Small intestine (tissue), 4 donors: Measurements from ENCODE around the gene SPOUT1. TPM values are rescaled to one million over a fixed set of nuclear protein-coding genes. Genes with fewer than 3 reads are reported as not detected.

ENCODE experiments used
- polyA plus RNA-seq, 4 donors: library from polyadenylated mRNA; stranded (reverse) in 3 of 4; unstranded in 1 of 4; fragments of 200-250 nt in 3 of 4; fragments of 120-200 nt in 1 of 4; gene quantifications; one replicate each; pipeline versions ENCODE4 v1.2.1 to v1.2.3, GENCODE V29; 2013
- donor health status: healthy with polysubstance abuse.
- donor health status: Bipolar disorder and iron deficiency.
- donor health status: healthy.

SPOUT1 gene
- polyA plus RNA-seq, 4 donors, result 21.0 to 36.7 (median 24.0) TPM

Other genes with a start within 250 kb of the SPOUT1 start
- 100 to 1,000 TPM in 2 of 4 donors, 10 to 100 TPM in 2; 37.6 to 122 (median 92.3) TPM for gene DYNC2I2, start 172.9 kb downstream of the SPOUT1 start, polyA plus RNA-seq
- gene SET, start 140.6 kb downstream of the SPOUT1 start, polyA plus RNA-seq, result 100 to 1,000 TPM in 2 of 4 donors, 10 to 100 TPM in 2; 55.2 to 322 (median 135) TPM
- 10 to 100 TPM in 1 of 4 donors, 1 to 10 TPM in 3; 4.1 to 12.3 (median 4.5) TPM for gene PKN3, start 127.3 kb downstream of the SPOUT1 start, polyA plus RNA-seq
- 10 to 100 TPM; 44.6 to 99.3 (median 68.6) TPM for gene ZDHHC12, start 105.7 kb downstream of the SPOUT1 start, polyA plus RNA-seq
- gene ZER1, start 57.9 kb downstream of the SPOUT1 start, polyA plus RNA-seq, result 10 to 100 TPM; 24.6 to 77.2 (median 47.1) TPM
- 10 to 100 TPM; 16.2 to 38.4 (median 24.0) TPM for gene TBC1D13, start 42.5 kb downstream of the SPOUT1 start, polyA plus RNA-seq
- gene ENDOG, start 11.3 kb downstream of the SPOUT1 start, polyA plus RNA-seq, result 10 to 100 TPM; 12.8 to 79.6 (median 57.1) TPM
- gene KYAT1, start 52.2 kb upstream of the SPOUT1 start, polyA plus RNA-seq, result 1 to 10 TPM; 4.1 to 7.5 (median 5.2) TPM
- gene LRRC8A, start 52.3 kb upstream of the SPOUT1 start, polyA plus RNA-seq, result 10 to 100 TPM in 2 of 4 donors, 1 to 10 TPM in 2; 4.1 to 28.4 (median 11.2) TPM
- 10 to 100 TPM in 1 of 4 donors, 1 to 10 TPM in 3; 1.1 to 25.8 (median 4.9) TPM for gene PHYHD1, start 91.2 kb upstream of the SPOUT1 start, polyA plus RNA-seq
- gene DOLK, start 117.8 kb upstream of the SPOUT1 start, polyA plus RNA-seq, result 10 to 100 TPM in 2 of 4 donors, 1 to 10 TPM in 2; 2.9 to 15.2 (median 9.2) TPM
- 10 to 100 TPM in 2 of 4 donors, 1 to 10 TPM in 2; 4.9 to 28.9 (median 9.9) TPM for gene NUP188, start 117.9 kb upstream of the SPOUT1 start, polyA plus RNA-seq
- gene SH3GLB2, start 198.5 kb upstream of the SPOUT1 start, polyA plus RNA-seq, result 100 to 1,000 TPM in 1 of 4 donors, 10 to 100 TPM in 3; 85.2 to 112 (median 92.3) TPM
- 100 to 1,000 TPM in 1 of 4 donors, 10 to 100 TPM in 3; 21.3 to 127 (median 61.0) TPM for gene MIGA2, start 206.8 kb upstream of the SPOUT1 start, polyA plus RNA-seq